HG03135 (cell line): ENCODE measurements around the gene SLC7A9.

Experiments
- ATAC-seq: cut with Tn5 transposase; IDR thresholded peaks from one replicate; pipeline ENCODE4 v1.9.1; 2021; ENCODE audit warnings: mild to moderate bottlenecking, moderate library complexity; ENCODE audit not compliant: unreplicated experiment

SLC7A9 gene

GRCh38 chr19:32829345-32829896 is 40.1 kb downstream of the SLC7A9 start:
- ATAC-seq = no peak

- ATAC-seq = no peak
Measured at GRCh38 chr19:32828643-32829344, 40.8 kb downstream of the SLC7A9 start.

DNA sequence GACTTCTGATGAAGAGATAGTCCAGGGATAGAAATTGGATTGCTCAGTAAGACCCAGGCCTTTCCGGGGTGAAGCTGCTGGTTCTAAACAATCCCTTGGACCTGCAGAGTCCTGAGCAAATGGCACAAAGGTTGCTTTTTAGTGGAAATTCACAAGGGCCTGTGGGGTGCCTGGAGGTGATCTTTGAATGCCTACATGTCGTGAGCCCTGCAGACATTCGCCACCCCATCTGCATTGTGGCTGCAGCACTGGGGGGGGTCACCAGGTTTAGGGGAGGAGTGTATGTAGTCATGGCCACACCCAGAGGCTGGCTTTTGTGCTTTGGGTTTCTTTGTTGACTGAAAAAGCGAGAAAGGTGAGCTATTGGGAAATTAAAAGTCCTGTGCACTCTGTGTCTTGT is 41.4 kb downstream of the SLC7A9 start:
- no peak for ATAC-seq

DNA sequence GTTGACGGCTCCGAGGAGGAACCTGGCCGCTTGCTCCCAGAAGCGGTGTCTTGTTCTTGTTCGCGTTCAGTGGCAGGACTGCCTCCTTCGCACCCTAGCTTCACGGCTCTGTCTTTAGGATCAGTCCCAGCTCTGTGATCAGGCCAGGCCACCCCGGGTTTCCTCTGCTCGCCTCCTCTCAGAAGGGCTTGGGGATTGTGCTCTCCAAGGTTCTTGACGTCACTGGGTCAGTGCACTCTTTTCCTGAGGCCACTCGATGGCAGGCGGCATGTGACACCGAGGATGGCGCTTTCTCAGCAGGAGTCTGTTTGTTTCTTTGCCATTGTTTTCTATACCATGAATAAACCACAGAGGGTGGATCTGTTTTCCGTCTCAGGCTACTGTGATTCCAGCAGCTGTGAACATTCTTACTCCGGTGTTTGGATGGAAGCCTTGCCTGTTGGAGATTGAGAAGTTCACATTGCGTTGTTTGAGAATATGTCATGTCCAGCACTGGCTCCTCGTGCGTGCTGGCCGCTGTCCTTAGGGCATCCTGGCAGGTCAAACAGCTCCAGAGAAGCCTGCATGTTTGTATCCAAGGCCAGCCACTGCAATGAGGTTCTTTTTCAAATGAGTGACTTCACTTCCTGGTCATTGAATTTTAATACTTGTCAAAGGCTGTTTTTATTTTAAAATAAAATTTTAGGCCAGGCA is 44.5 kb downstream of the SLC7A9 start:
- no peak for ATAC-seq

GRCh38 chr19:32824191-32824751 is 45.3 kb downstream of the SLC7A9 start:
- ATAC-seq = no peak

DNA sequence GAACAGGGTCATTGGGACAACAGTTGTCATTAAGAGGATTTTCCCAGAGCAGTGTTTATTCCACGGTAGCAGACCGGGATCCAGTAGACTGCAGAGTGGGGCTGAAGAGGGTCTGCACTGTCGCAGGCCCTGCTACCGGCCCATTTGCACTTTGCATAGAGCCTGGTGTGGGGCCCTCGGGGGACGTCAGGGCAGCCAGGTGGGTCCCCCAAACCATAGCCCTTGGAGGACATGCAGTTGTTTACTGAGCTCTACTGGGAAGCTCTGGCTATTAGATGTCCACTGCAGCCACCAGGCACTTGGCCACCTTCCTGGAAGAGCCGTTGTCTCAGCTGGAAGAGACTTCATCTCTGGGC is 45.8 kb downstream of the SLC7A9 start:
- no peak for ATAC-seq

DNA sequence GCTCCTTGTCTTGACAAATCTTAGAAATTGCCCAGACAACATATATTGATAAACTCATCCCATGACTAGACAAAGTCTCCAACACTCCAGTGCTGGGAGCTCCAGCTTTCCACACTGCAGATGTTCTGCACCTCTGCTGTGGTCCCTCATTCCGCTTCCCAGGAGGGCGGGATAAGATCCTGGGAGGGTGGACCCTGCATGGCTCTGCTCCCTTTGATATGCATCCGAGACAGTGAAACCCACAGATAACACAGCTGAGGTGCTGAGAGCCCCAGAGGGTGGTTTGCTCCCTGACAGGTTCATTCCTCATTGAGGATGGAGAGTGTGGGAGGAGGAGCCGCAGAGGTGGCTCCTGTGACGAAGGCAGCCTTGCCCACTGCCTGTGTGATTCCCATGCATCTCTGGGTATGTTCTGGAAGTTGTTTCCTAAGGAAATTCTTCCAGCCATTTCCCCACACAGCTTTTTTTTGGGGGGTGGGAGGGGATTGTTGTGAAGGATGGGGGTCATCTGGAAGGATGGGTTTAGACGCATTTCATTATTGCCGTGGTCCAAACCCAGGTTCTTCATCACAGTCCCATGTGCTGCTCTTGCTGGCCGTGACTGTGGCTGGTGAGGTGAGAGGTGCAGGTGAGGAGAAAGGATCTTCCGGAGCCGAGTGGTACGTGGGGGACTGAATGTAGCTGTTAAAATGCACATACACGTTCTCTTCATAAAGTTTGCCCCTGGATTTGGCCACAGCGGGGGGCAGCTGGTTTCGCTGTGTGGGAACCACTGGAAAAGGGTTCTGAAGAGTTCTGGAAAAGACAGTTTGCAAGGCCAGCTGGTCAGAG is 46.4 kb downstream of the SLC7A9 start:
- no peak for ATAC-seq

- ATAC-seq = no peak
Measured at GRCh38 chr19:32819419-32820400, 49.9 kb downstream of the SLC7A9 start.

- no peak for ATAC-seq
Measured at GRCh38 chr19:32818536-32818935, 51.0 kb downstream of the SLC7A9 start.

DNA sequence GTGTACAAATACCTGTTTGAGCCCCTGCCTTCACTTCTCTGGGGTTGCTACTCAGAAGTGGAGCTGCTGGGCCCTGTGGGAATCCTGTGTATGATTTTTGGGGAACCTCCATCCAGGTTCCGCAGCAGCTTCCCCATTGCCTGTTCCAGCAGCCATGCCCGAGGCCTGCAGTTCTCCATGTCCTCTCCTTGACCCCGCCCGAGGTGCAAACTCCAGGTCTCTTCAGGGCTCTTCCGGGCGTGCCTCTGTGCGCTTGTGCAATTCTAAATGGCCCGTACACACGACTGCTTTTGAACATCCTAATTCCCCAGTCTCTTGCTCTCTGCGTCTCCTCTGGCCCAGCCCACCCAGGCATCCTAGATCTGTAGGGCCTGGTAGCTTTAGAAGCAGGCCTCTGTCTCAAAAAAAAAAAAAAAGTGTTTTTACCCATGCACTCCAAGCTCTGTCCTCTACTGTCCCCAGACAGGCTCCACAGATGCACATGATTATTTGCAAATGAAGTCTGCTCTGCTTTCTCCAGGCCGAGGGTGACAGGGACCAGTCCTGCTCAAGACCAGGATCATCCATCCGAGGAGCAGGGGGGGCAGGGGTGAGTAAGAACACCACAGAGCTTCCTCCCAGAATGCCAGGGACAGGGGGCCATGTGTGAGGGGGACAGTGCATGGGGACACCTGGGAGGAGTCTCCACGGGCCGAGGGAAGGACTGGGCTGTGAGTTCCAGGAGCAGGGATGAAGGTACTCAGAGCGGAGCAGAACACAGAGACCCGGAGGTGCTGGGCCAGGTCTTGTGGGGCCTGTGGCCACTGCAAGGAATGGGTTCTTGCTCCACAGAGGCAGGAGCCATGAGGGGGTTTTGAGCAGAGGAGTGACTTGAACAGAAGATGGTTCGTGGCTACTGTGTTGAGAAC is 51.7 kb downstream of the SLC7A9 start:
- ATAC-seq = no peak

GRCh38 chr19:32816555-32817099 is 52.9 kb downstream of the SLC7A9 start:
- no peak for ATAC-seq

- no peak for ATAC-seq
Measured at GRCh38 chr19:32814624-32815023, 54.9 kb downstream of the SLC7A9 start.

DNA sequence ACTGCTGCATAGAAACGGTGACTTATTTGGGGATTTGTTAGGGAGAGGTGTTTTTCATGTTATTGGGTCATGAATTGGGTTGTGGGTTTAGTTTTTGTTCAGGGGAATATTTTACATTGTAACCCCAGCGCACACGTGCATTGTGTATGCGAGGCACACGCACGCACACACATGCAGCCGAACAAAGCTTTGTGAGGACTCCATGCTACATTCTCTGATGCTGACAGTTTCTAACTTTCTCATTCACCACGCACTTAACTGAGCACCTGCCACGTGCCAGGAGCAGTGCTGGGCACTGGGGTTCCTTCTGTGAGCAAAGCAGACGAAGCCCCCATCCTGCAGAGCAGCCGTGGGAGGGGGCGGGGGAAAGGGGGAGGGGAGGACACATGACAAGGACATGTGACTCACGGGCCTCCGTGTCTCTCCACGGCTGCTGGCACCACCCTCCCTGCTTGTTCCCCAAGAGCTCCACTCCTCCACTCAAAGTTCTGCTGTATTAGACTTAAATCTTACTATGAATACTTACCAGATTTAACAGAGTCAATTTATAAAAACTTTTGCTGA is 55.6 kb downstream of the SLC7A9 start:
- no peak for ATAC-seq

DNA sequence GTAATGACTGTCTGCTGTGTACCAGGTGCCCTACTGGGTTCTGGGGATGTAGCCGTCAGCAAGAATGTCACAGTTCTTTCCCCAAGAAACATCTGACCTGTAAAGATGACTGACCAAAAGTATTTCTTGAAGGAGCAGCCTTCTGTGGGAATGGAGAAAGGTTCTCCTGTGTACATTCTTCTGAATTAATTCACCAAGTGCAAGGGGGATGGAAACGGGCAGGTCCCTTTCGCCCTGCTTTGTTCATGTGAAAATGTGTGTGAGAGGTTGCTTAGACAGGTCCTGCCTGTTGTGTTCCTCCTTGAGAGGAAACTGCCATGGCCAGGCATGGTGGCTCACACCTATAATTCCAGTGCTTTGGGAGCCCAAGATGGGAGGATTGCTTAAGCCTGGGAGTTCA is 57.0 kb downstream of the SLC7A9 start:
- ATAC-seq = no peak

DNA sequence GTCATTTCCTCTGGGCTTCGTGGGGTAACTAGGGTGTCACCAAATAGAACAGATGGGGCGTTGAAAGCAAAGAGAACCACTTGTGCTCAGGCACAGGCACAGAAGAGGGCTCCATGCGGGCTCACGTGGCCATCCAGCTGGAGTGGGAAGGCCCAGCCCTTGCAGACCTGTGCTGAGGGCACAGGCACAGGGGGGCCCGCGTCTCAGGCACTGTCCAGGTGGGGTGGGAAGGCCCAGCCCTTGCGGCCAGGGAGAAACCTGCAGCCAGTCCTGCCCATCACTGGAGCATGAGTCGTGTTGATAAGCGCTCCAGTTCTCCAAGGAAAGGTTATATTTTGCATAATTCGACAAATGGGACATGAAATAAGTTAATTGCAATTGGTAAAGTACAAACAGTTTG is 57.5 kb downstream of the SLC7A9 start:
- ATAC-seq = no peak

- no peak for ATAC-seq
Measured at GRCh38 chr19:32811151-32811550, 58.4 kb downstream of the SLC7A9 start.

DNA sequence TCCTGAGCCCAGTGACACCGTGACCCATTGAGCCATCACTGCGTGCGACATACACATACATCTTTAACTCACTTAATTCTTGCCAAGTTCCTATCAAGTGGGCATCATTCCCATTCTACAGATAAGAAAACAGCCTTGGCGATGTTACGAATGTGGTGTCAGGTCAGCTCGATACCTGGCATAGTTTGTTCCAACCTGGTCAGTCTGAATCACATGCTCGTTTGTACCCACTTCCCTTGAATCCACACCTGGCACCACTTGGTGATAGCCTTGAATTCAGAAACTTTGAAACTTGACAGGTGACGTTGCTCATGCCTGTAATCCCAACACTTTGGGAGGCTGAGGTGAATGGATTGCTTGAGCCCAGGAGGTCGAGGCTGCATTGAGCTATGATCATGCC is 59.1 kb downstream of the SLC7A9 start:
- ATAC-seq = no peak

DNA sequence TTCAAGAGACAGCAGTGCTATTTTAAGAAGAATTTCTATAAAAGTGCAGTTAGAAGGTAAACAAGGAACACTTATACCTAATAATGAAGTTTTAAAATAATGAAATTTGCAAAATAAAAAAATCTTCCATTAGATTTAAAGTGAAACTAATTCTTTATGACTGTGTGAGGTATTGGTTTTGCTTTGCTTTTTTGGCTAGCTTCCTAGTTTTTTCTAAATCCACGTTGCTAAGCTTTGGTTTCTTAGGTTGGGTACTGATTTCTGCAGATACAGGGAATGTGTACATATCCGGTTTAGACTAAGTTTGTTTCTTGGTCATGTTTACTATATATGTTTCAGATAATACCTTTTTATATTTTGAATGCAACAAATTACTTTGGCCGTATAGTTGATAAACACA is 59.8 kb downstream of the SLC7A9 start:
- no peak for ATAC-seq
